ENCODE results near the gene PRF1.
"Not testable (repeated sequence)": the region's sequence is repeated elsewhere in the genome, so short reads cannot be mapped to it uniquely, and the experiment has no call there.

DNA sequence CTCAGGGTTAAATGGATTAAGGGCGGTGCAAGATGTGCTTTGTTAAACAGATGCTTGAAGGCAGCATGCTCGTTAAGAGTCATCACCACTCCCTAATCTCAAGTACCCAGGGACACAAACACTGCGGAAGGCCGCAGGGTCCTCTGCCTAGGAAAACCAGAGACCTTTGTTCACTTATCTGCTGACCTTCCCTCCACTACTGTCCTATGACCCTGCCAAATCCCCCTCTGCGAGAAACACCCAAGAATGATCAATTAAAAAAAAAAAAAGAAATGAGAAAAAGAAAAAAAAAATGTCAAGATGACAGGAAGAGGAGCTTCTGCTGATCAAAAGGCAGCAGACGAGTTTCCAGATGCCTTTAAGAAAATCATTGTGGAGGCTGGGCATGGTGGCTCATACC, 29.2 kb upstream of the PRF1 start:
- TF ChIP-seq CTCF (IDR thresholded peaks at IDR 0.05; ENCODE audit: low read depth, low read length, missing input control); RAD21 (IDR thresholded peaks at IDR 0.05); EGR1 (IDR thresholded peaks at IDR 0.05; ENCODE audit: low read depth in 2 of 2); RXRA (IDR thresholded peaks at IDR 0.05); NR2F2 (IDR thresholded peaks at IDR 0.05); YY1 (IDR thresholded peaks at IDR 0.05): not testable (repeated sequence)
